ENCODE results near the gene ETV3. TPM values are rescaled to one million over a fixed set of nuclear protein-coding genes. Genes with fewer than 3 reads are reported as not detected.

The ETV3 gene
- total and polyA plus RNA-seq, 2 of the 13 experiments (the other 11 are each of a cell fraction or from before 2014, with no cell fraction given): 4.2 to 5.8 TPM

DNA sequence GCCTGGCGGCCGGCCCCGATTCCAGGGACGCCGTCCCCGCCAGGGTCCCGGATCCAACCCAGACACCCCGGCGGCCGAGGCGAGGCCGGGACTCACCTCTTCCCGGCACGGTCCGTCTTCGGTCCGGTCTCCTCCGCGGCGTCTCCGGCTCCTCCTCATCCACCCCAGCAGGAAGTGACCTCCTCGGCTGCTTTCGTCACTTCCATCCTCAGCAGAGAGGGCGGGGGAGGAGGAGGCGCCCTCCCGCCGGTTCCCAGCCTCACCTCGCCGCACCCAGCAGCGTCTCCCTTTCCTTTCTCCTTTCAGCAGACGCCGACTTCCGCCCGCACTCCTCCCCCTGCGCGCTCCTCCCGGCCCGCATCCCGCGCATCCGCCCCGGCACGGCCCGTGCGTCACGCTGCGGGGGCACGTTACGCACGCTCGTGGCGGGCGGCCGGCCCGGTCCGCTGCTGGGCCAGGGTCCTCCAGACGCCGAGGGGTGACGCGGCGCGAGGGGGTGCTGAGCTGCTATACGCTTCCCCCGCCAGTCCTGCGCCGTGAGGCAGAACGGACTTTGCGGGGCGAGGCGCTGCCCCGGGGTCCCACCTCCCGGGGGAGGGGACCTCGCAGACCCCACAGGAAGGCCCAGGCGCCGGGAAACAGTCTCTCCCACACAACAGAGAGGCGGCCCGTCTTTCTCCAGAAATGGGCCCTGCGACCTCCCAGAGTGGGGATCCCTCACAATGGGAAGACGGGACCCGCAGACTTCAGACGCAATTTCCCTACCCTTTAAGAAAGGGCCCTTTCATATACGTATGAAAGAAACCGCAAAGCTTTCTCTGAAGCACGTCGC, at the start of gene ETV3 (continued):
- TF ChIP-seq ZNF256 (CRISPR knock-in tag; conservative IDR thresholded peaks at IDR 0.05): no peak
- no peak; the same call in 1 of the 2 replicates for TF ChIP-seq AKAP8 (CRISPR knock-in tag; IDR thresholded peaks at IDR 0.05)
- no peak for TF ChIP-seq EHMT2 (IDR thresholded peaks at IDR 0.05; ENCODE audit: borderline replicate concordance, low read depth, low read length)
- TF ChIP-seq SOX5 (CRISPR knock-in tag; IDR thresholded peaks at IDR 0.05; ENCODE audit: borderline replicate concordance): peak; percentile 20; the same call in 1 of the 2 replicates
- TF ChIP-seq, protein P1, sequence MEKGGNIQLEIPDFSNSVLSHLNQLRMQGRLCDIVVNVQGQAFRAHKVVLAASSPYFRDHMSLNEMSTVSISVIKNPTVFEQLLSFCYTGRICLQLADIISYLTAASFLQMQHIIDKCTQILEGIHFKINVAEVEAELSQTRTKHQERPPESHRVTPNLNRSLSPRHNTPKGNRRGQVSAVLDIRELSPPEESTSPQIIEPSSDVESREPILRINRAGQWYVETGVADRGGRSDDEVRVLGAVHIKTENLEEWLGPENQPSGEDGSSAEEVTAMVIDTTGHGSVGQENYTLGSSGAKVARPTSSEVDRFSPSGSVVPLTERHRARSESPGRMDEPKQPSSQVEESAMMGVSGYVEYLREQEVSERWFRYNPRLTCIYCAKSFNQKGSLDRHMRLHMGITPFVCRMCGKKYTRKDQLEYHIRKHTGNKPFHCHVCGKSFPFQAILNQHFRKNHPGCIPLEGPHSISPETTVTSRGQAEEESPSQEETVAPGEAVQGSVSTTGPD (CRISPR knock-in tag; IDR thresholded peaks at IDR 0.05): no peak
- TF ChIP-seq NPAS2 (CRISPR knock-in tag; IDR thresholded peaks at IDR 0.05; ENCODE audit: borderline replicate concordance): no peak
- TF ChIP-seq, protein P2, sequence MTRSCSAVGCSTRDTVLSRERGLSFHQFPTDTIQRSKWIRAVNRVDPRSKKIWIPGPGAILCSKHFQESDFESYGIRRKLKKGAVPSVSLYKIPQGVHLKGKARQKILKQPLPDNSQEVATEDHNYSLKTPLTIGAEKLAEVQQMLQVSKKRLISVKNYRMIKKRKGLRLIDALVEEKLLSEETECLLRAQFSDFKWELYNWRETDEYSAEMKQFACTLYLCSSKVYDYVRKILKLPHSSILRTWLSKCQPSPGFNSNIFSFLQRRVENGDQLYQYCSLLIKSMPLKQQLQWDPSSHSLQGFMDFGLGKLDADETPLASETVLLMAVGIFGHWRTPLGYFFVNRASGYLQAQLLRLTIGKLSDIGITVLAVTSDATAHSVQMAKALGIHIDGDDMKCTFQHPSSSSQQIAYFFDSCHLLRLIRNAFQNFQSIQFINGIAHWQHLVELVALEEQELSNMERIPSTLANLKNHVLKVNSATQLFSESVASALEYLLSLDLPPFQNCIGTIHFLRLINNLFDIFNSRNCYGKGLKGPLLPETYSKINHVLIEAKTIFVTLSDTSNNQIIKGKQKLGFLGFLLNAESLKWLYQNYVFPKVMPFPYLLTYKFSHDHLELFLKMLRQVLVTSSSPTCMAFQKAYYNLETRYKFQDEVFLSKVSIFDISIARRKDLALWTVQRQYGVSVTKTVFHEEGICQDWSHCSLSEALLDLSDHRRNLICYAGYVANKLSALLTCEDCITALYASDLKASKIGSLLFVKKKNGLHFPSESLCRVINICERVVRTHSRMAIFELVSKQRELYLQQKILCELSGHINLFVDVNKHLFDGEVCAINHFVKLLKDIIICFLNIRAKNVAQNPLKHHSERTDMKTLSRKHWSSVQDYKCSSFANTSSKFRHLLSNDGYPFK (CRISPR knock-in tag; IDR thresholded peaks at IDR 0.05; ENCODE audit: borderline replicate concordance): peak; percentile 57; the same call in 1 of the 2 replicates
- TF ChIP-seq, protein P3, sequence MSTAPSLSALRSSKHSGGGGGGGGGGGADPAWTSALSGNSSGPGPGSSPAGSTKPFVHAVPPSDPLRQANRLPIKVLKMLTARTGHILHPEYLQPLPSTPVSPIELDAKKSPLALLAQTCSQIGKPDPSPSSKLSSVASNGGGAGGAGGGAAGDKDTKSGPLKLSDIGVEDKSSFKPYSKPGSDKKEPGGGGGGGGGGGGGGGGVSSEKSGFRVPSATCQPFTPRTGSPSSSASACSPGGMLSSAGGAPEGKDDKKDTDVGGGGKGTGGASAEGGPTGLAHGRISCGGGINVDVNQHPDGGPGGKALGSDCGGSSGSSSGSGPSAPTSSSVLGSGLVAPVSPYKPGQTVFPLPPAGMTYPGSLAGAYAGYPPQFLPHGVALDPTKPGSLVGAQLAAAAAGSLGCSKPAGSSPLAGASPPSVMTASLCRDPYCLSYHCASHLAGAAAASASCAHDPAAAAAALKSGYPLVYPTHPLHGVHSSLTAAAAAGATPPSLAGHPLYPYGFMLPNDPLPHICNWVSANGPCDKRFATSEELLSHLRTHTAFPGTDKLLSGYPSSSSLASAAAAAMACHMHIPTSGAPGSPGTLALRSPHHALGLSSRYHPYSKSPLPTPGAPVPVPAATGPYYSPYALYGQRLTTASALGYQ (CRISPR knock-in tag; IDR thresholded peaks at IDR 0.05): no peak
- TF ChIP-seq, protein P4, sequence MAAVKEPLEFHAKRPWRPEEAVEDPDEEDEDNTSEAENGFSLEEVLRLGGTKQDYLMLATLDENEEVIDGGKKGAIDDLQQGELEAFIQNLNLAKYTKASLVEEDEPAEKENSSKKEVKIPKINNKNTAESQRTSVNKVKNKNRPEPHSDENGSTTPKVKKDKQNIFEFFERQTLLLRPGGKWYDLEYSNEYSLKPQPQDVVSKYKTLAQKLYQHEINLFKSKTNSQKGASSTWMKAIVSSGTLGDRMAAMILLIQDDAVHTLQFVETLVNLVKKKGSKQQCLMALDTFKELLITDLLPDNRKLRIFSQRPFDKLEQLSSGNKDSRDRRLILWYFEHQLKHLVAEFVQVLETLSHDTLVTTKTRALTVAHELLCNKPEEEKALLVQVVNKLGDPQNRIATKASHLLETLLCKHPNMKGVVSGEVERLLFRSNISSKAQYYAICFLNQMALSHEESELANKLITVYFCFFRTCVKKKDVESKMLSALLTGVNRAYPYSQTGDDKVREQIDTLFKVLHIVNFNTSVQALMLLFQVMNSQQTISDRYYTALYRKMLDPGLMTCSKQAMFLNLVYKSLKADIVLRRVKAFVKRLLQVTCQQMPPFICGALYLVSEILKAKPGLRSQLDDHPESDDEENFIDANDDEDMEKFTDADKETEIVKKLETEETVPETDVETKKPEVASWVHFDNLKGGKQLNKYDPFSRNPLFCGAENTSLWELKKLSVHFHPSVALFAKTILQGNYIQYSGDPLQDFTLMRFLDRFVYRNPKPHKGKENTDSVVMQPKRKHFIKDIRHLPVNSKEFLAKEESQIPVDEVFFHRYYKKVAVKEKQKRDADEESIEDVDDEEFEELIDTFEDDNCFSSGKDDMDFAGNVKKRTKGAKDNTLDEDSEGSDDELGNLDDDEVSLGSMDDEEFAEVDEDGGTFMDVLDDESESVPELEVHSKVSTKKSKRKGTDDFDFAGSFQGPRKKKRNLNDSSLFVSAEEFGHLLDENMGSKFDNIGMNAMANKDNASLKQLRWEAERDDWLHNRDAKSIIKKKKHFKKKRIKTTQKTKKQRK (IDR thresholded peaks at IDR 0.05; ENCODE audit: low read length): no peak
- TF ChIP-seq, protein P5, sequence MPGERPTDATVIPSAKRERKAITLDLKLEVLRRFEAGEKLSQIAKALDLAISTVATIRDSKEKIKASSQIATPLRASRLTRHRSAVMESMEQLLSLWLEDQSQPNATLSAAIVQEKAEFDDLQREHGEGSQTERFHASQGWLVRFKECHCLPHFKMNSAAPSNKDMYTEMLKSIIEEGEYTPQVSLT (CRISPR knock-in tag; IDR thresholded peaks at IDR 0.05; ENCODE audit: borderline replicate concordance, low read depth): no peak
- TF ChIP-seq ZNF354B (CRISPR knock-in tag; IDR thresholded peaks at IDR 0.05): 0 out of 2 replicates have a peak, but pooled peaks have one; percentile 79
- TF ChIP-seq BORCS8-MEF2B (CRISPR knock-in tag; IDR thresholded peaks at IDR 0.05): peak; percentile 87
- peak; percentile 91 for TF ChIP-seq FOXC1 (CRISPR knock-in tag; IDR thresholded peaks at IDR 0.05; ENCODE audit: borderline replicate concordance)
- TF ChIP-seq BHLHE40 (IDR thresholded peaks at IDR 0.05; ENCODE audit: low read length): peak; percentile 50; the same call in 1 of the 2 replicates
- peak; percentile 75 for TF ChIP-seq ZBTB38 (CRISPR knock-in tag; IDR thresholded peaks at IDR 0.05)
- TF ChIP-seq ZIK1 (CRISPR knock-in tag; IDR thresholded peaks at IDR 0.05; ENCODE audit: borderline replicate concordance, low read depth): no peak
